HG03469 (cell line): Measurements from ENCODE around the gene CLEC20A.

Experiments
- ATAC-seq: cut with Tn5 transposase; IDR thresholded peaks from one replicate; pipeline ENCODE4 v1.9.1; 2021; ENCODE audit warnings: mild to moderate bottlenecking, moderate library complexity, moderate number of reproducible peaks; ENCODE audit not compliant: unreplicated experiment

The CLEC20A gene

GRCh38 chr1:178477841-178478240 lies 18.9 kb downstream of the CLEC20A start:
- ATAC-seq = no peak

GRCh38 chr1:178477373-178477772 lies 19.4 kb downstream of the CLEC20A start:
- no peak for ATAC-seq

GRCh38 chr1:178472531-178472930 lies 24.2 kb downstream of the CLEC20A start:
- no peak for ATAC-seq

GRCh38 chr1:178470411-178470960 lies 26.3 kb downstream of the CLEC20A start:
- no peak for ATAC-seq

- ATAC-seq = no peak
Observed at GRCh38 chr1:178467837-178468236, 28.9 kb downstream of the CLEC20A start.

GRCh38 chr1:178465011-178465410 lies 31.8 kb downstream of the CLEC20A start:
- ATAC-seq = no peak

- no peak for ATAC-seq
Observed at GRCh38 chr1:178464566-178464965, 32.2 kb downstream of the CLEC20A start.

GRCh38 chr1:178464141-178464540 lies 32.6 kb downstream of the CLEC20A start:
- ATAC-seq = no peak

- ATAC-seq = no peak
Observed at GRCh38 chr1:178461701-178462100, 35.1 kb downstream of the CLEC20A start.

GRCh38 chr1:178461104-178461503 lies 35.7 kb downstream of the CLEC20A start:
- no peak for ATAC-seq

GRCh38 chr1:178458203-178458602 lies 38.6 kb downstream of the CLEC20A start:
- ATAC-seq = no peak

GRCh38 chr1:178457651-178458050 lies 39.1 kb downstream of the CLEC20A start:
- ATAC-seq = no peak

GRCh38 chr1:178456472-178456871 lies 40.3 kb downstream of the CLEC20A start:
- ATAC-seq = no peak

GRCh38 chr1:178452013-178452412 lies 44.8 kb downstream of the CLEC20A start:
- ATAC-seq = no peak

GRCh38 chr1:178451529-178451928 lies 45.2 kb downstream of the CLEC20A start:
- no peak for ATAC-seq

GRCh38 chr1:178450871-178451270 lies 45.9 kb downstream of the CLEC20A start:
- no peak for ATAC-seq

GRCh38 chr1:178442925-178443324 lies 53.8 kb downstream of the CLEC20A start:
- ATAC-seq = no peak

GRCh38 chr1:178438432-178438831 lies 58.3 kb downstream of the CLEC20A start:
- ATAC-seq = no peak

GRCh38 chr1:178436899-178437298 lies 59.9 kb downstream of the CLEC20A start:
- ATAC-seq = no peak

GRCh38 chr1:178434899-178435435 lies 61.8 kb downstream of the CLEC20A start:
- ATAC-seq = no peak

GRCh38 chr1:178434360-178434759 lies 62.4 kb downstream of the CLEC20A start:
- no peak for ATAC-seq
